HG03045 (cell line): ENCODE data around the gene RNF208.

ENCODE experiments used
- ATAC-seq: cut with Tn5 transposase; IDR thresholded peaks from one replicate; pipeline ENCODE4 v1.9.1; 2021; ENCODE audit warnings: mild to moderate bottlenecking, moderate library complexity; ENCODE audit not compliant: unreplicated experiment

Gene RNF208

GRCh38 chr9:137215196-137215986, 6.6 kb downstream of the RNF208 start:
- ATAC-seq: no peak

GRCh38 chr9:137214620-137215019, 7.4 kb downstream of the RNF208 start:
- no peak for ATAC-seq

- ATAC-seq: no peak
These were observed 8.6 kb downstream of the RNF208 start for GRCh38 chr9:137213160-137214060.

- no peak for ATAC-seq
These were observed 9.5 kb downstream of the RNF208 start for GRCh38 chr9:137212520-137212919.

- no peak for ATAC-seq
These were observed 10.5 kb downstream of the RNF208 start for GRCh38 chr9:137211532-137211931.

GRCh38 chr9:137206602-137207001, 15.4 kb downstream of the RNF208 start:
- no peak for ATAC-seq

- ATAC-seq: peak; percentile 44
These were observed 16.6 kb downstream of the RNF208 start, which contains the start of the genes NDOR1 and TMEM203 for GRCh38 chr9:137205126-137206069. NDOR1 (plus strand) TSS chr9:137205700; CDS start chr9:137205778, 78 bp downstream. TMEM203 (minus strand) TSS chr9:137205648; CDS start chr9:137205414, 234 bp downstream.

GRCh38 chr9:137204731-137205125, 17.3 kb downstream of the RNF208 start:
- ATAC-seq: no peak

- no peak for ATAC-seq
These were observed 19.1 kb downstream of the RNF208 start for GRCh38 chr9:137202966-137203365.

GRCh38 chr9:137201205-137201868, 20.7 kb downstream of the RNF208 start:
- no peak for ATAC-seq

- peak; percentile 83 for ATAC-seq
These were observed 21.5 kb downstream of the RNF208 start, which contains the start of gene TPRN for GRCh38 chr9:137200311-137201204. TPRN (minus strand) TSS chr9:137200741; CDS start chr9:137200711, 30 bp downstream.

GRCh38 chr9:137199411-137200121, 22.5 kb downstream of the RNF208 start:
- ATAC-seq: no peak

- ATAC-seq: no peak
These were observed 23.1 kb downstream of the RNF208 start for GRCh38 chr9:137198902-137199283.

GRCh38 chr9:137198051-137198901, 23.8 kb downstream of the RNF208 start:
- ATAC-seq: no peak

GRCh38 chr9:137195525-137196220, 26.4 kb downstream of the RNF208 start:
- ATAC-seq: no peak

GRCh38 chr9:137194909-137195308, 27.1 kb downstream of the RNF208 start:
- ATAC-seq: no peak

- ATAC-seq: no peak
These were observed 27.7 kb downstream of the RNF208 start for GRCh38 chr9:137194388-137194787.
